22Rv1 (cell line): ENCODE results near the gene KCNG2.

Source experiments
- CTCF ChIP-seq: fragments of 450-650 bp; IDR thresholded peaks from 2 replicates; pipeline ENCODE4 v1.5.1; 2017; ENCODE audit warnings: mild to moderate bottlenecking
- ZFX ChIP-seq: fragments of 450-650 bp; IDR thresholded peaks from 2 replicates; pipeline ENCODE4 v1.6.1; 2017; ENCODE audit warnings: antibody characterized with exemption, borderline replicate concordance

- TF ChIP-seq CTCF (peak; percentile 44), ZFX (no peak)
These were observed 136.8 kb downstream of the KCNG2 start for GRCh38 chr18:79934311-79935097.
